ENCODE data around the gene NUP188.

The NUP188 gene

DNA sequence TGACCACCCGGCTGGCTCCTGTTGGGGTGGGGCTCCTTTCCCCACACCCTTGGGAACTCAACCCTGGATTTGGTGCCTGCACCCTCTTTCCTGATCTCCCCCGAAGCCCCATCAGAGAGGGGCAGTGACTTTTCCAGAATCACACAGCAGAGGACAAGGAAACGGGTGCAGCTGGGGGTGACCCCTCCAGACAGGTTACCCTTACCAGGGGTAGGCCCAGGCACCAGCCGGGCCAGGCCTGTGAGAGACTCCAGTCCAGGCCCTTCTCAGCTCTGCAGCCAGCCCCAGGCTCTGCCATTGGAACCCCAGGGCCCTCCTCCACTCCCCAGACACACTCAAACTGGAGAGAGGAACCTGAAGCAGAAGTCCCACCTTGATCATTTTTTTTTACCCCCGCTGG, 45.7 kb upstream of the NUP188 start:
- no peak for DNase-seq (ENCODE audit: extremely low read depth, low read depth)
- TF ChIP-seq, protein P1, sequence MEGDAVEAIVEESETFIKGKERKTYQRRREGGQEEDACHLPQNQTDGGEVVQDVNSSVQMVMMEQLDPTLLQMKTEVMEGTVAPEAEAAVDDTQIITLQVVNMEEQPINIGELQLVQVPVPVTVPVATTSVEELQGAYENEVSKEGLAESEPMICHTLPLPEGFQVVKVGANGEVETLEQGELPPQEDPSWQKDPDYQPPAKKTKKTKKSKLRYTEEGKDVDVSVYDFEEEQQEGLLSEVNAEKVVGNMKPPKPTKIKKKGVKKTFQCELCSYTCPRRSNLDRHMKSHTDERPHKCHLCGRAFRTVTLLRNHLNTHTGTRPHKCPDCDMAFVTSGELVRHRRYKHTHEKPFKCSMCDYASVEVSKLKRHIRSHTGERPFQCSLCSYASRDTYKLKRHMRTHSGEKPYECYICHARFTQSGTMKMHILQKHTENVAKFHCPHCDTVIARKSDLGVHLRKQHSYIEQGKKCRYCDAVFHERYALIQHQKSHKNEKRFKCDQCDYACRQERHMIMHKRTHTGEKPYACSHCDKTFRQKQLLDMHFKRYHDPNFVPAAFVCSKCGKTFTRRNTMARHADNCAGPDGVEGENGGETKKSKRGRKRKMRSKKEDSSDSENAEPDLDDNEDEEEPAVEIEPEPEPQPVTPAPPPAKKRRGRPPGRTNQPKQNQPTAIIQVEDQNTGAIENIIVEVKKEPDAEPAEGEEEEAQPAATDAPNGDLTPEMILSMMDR (IDR thresholded peaks at IDR 0.05; ENCODE audit: low read depth, low read length), result no peak

DNA sequence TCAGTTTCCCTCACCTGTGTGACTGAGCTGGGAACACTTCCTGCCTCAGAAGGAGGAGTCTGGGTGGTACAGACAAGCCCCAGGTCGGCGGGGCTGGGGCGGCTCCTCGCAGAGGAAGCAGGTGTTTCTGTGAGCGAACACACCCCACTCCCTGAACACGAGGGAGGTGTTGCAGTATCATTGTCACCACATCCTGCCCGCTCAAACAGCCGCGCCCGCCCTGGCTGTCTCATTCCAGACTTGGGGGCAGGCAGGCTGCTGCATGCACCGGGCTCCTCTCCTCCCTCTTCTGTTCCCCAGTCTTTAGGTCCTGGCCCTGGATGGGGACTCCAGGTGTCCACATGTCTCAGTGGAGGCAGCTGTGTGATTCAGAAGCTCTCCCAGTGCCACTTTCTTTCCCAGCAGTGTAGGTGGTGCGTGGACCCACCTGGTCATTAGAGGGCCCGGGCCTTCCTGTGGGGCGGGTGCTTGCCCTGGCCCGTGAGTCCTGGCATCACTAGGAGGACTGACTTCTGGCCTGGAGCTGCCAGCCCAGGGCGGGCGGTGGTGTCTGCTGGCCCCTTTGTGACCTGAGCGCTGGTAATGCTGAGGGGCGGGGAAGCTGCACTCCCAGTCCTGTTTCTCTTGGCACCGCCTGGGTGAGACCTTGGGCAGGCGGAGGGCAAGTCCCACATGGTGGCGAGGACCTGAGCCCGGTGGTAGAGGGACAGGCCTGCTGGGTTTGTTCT, 45.0 kb upstream of the NUP188 start:
- TF ChIP-seq, protein P1 (IDR thresholded peaks at IDR 0.05; ENCODE audit: low read depth, low read length), result no peak
- no peak for DNase-seq (ENCODE audit: extremely low read depth, low read depth)

DNA sequence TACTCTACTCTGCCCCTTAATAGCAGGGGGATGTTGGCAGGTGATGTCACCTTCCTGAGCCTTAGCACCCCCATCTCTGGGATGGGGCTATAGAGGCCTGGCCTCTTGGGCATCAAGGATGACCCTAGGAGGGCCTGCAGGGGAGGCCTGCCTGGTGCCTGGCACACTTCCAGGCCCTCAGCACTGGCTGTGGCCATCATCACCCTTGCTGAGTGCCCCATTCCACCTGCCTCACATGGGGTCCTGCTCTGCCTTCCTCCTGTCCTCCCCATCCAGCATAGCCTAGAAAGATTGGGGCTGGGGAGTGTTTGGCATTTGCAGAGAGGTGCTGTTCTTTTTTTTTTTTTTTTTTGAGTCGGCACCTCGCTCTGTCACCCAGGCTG, 44.4 kb upstream of the NUP188 start:
- DNase-seq (ENCODE audit: extremely low read depth, low read depth), result no peak
- TF ChIP-seq, protein P1 (IDR thresholded peaks at IDR 0.05; ENCODE audit: low read depth, low read length), result no peak

DNA sequence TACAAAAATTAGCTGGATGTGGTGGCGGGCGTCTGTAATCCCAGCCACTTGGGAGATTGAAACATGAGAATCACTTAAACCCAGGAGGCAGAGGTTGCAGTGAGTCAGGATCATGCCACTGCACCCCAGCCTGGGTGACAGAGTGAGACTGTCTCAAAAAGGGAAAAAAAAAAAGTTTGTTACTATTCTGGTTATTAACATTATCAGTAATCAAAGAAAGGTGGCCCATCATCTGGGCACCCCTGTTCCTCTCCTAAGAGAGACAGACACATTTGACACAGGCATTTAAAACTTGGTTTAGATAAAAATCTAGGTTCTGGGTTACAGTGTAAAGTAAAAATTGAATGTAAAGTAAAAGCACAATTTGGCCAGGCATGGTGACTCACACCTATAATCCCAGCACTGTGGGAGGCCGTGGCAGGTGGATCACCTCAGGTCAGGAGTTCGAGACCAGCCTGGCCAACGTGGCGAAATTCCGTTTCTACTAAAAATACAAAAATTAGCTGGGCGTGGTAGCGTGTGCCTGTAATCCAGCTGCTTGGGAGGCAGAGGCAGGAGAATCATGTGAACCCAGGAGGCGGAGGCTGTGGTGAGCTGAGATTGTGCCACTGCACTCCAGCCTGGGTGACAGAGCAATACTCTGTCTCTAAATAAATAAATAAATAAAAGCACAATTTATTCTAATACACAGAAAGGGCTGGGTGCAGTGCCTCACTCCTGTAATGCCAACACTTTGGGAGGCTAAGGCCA, 43.5 kb upstream of the NUP188 start:
- TF ChIP-seq, protein P1 (IDR thresholded peaks at IDR 0.05; ENCODE audit: low read depth, low read length), result no peak
- DNase-seq (ENCODE audit: extremely low read depth, low read depth), result no peak

DNA sequence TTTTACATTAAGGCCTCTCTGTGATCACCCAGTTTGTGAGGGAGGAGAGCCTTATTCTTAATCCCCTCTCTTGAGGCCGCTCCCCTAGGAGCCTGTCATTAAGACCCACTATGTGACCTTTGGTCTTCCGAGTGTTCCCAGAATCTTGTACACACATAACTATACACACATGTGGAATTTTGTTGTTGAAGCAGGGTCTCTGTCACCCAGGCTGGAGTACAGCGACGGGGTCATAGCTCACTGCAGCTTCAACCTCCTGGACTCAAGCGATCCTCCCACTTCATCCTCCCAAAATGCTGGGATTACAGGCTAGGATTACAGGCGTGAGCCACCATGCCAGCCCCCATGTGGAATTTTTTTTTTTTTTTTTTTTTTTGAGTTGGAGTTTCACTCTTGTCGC, 41.5 kb upstream of the NUP188 start:
- no peak for DNase-seq (ENCODE audit: extremely low read depth, low read depth)
- TF ChIP-seq, protein P1 (IDR thresholded peaks at IDR 0.05; ENCODE audit: low read depth, low read length), result no peak

DNA sequence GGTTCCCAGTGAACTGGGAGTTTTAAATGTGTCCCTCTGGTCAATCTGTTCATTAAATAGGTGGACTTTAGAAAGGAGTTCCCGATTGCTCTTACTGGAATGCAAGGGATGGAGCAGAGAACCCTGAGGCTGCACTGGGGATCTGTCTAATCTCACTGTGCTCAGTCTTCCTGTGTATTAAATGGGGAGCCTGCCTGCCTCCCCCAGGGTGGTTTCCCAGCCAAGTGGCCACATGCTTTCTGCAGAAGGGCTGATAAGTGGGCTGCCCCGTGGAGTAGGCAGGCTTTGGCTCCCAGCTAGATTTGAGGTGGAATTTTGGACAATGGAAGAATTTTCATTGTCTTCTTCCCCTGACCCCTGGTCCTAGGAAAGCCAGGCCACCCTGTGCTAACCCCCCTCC, 40.8 kb upstream of the NUP188 start:
- DNase-seq (ENCODE audit: extremely low read depth, low read depth), result no peak
- TF ChIP-seq, protein P1 (IDR thresholded peaks at IDR 0.05; ENCODE audit: low read depth, low read length), result no peak

DNA sequence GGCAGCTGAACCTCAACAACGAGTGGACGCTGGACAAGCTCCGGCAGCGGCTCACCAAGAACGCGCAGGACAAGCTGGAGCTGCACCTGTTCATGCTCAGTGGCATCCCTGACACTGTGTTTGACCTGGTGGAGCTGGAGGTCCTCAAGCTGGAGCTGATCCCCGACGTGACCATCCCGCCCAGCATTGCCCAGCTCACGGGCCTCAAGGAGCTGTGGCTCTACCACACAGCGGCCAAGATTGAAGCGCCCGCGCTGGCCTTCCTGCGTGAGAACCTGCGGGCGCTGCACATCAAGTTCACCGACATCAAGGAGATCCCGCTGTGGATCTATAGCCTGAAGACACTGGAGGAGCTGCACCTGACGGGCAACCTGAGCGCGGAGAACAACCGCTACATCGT, 39.1 kb upstream of the NUP188 start:
- DNase-seq (ENCODE audit: extremely low read depth, low read depth), result no peak
- TF ChIP-seq, protein P1 (IDR thresholded peaks at IDR 0.05; ENCODE audit: low read depth, low read length), result no peak
